Measurements from ENCODE around the gene UNC13C.

UNC13C gene

GRCh38 chr15:54506977-54507524, 528.8 kb downstream of the UNC13C start:
- no peak for TF ChIP-seq RAD21 (IDR thresholded peaks at IDR 0.05; ENCODE audit: low read depth)
- no peak for TF ChIP-seq TCF12 (IDR thresholded peaks at IDR 0.05; ENCODE audit: low read depth)
- no peak for TF ChIP-seq ZBTB7A (IDR thresholded peaks at IDR 0.05; ENCODE audit: low read depth)
- TF ChIP-seq TAF1 (IDR thresholded peaks at IDR 0.05; ENCODE audit: low read depth), result no peak
- no peak for TF ChIP-seq EP300 (IDR thresholded peaks at IDR 0.05; ENCODE audit: borderline replicate concordance)
- TF ChIP-seq, protein P1, sequence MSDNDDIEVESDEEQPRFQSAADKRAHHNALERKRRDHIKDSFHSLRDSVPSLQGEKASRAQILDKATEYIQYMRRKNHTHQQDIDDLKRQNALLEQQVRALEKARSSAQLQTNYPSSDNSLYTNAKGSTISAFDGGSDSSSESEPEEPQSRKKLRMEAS (IDR thresholded peaks at IDR 0.05), result no peak
- no peak for TF ChIP-seq YY1 (IDR thresholded peaks at IDR 0.05; ENCODE audit: low read depth)
- no peak for TF ChIP-seq TEAD4 (IDR thresholded peaks at IDR 0.05)
- no peak for TF ChIP-seq CEBPB (IDR thresholded peaks at IDR 0.05)
- TF ChIP-seq, protein P2, sequence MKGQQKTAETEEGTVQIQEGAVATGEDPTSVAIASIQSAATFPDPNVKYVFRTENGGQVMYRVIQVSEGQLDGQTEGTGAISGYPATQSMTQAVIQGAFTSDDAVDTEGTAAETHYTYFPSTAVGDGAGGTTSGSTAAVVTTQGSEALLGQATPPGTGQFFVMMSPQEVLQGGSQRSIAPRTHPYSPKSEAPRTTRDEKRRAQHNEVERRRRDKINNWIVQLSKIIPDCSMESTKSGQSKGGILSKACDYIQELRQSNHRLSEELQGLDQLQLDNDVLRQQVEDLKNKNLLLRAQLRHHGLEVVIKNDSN (IDR thresholded peaks at IDR 0.05), result no peak
- no peak for TF ChIP-seq EGR1 (IDR thresholded peaks at IDR 0.05)
- no peak for TF ChIP-seq FOXM1 (IDR thresholded peaks at IDR 0.05; ENCODE audit: borderline replicate concordance, low read depth)

GRCh38 chr15:54514601-54515000, 536.4 kb downstream of the UNC13C start:
- TF ChIP-seq TEAD4 (IDR thresholded peaks at IDR 0.05), result no peak
- no peak for TF ChIP-seq CEBPB (IDR thresholded peaks at IDR 0.05)
- TF ChIP-seq FOXM1 (IDR thresholded peaks at IDR 0.05; ENCODE audit: borderline replicate concordance, low read depth), result no peak
- TF ChIP-seq YY1 (IDR thresholded peaks at IDR 0.05; ENCODE audit: low read depth), result no peak
- no peak for TF ChIP-seq RAD21 (IDR thresholded peaks at IDR 0.05; ENCODE audit: low read depth)

- TF ChIP-seq TEAD4 (IDR thresholded peaks at IDR 0.05), result no peak
- no peak for TF ChIP-seq RAD21 (IDR thresholded peaks at IDR 0.05; ENCODE audit: low read depth)
- no peak for TF ChIP-seq EGR1 (IDR thresholded peaks at IDR 0.05)
- TF ChIP-seq TCF12 (IDR thresholded peaks at IDR 0.05; ENCODE audit: low read depth), result no peak
- TF ChIP-seq NFIC (IDR thresholded peaks at IDR 0.05), result no peak
- TF ChIP-seq, protein P3, sequence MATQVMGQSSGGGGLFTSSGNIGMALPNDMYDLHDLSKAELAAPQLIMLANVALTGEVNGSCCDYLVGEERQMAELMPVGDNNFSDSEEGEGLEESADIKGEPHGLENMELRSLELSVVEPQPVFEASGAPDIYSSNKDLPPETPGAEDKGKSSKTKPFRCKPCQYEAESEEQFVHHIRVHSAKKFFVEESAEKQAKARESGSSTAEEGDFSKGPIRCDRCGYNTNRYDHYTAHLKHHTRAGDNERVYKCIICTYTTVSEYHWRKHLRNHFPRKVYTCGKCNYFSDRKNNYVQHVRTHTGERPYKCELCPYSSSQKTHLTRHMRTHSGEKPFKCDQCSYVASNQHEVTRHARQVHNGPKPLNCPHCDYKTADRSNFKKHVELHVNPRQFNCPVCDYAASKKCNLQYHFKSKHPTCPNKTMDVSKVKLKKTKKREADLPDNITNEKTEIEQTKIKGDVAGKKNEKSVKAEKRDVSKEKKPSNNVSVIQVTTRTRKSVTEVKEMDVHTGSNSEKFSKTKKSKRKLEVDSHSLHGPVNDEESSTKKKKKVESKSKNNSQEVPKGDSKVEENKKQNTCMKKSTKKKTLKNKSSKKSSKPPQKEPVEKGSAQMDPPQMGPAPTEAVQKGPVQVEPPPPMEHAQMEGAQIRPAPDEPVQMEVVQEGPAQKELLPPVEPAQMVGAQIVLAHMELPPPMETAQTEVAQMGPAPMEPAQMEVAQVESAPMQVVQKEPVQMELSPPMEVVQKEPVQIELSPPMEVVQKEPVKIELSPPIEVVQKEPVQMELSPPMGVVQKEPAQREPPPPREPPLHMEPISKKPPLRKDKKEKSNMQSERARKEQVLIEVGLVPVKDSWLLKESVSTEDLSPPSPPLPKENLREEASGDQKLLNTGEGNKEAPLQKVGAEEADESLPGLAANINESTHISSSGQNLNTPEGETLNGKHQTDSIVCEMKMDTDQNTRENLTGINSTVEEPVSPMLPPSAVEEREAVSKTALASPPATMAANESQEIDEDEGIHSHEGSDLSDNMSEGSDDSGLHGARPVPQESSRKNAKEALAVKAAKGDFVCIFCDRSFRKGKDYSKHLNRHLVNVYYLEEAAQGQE (IDR thresholded peaks at IDR 0.05; ENCODE audit: low read depth), result no peak
- TF ChIP-seq YY1 (IDR thresholded peaks at IDR 0.05; ENCODE audit: low read depth), result no peak
- no peak for TF ChIP-seq EP300 (IDR thresholded peaks at IDR 0.05; ENCODE audit: borderline replicate concordance)
- TF ChIP-seq CREB1 (IDR thresholded peaks at IDR 0.05; ENCODE audit: low read depth), result no peak
Observed at GRCh38 chr15:54515664-54516582, 537.7 kb downstream of the UNC13C start.

DNA sequence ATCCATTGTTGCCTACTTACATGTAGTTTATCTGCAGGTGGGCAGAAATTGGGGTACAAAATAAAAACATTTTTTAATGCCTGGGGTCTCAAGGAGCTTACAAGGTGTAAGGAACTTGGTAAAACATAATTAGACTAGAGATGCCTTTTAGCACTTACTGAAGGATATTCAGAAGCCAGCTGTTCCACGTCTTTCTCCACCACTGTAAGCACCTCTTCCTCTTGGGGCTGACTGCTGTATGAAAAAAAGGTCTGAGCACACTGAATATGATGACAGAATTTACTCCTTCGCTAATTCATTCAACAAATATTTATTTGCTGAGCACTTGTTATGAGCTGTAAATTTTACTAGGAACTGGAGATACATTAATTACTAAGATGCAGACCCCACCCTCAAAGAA, 539.1 kb downstream of the UNC13C start:
- TF ChIP-seq FOXM1 (IDR thresholded peaks at IDR 0.05; ENCODE audit: borderline replicate concordance, low read depth), result no peak
- no peak for TF ChIP-seq CREB1 (IDR thresholded peaks at IDR 0.05; ENCODE audit: low read depth)
- TF ChIP-seq NFIC (IDR thresholded peaks at IDR 0.05), result no peak
- TF ChIP-seq YY1 (IDR thresholded peaks at IDR 0.05; ENCODE audit: low read depth), result no peak
- TF ChIP-seq TEAD4 (IDR thresholded peaks at IDR 0.05), result no peak
- TF ChIP-seq EP300 (IDR thresholded peaks at IDR 0.05; ENCODE audit: borderline replicate concordance), result no peak
- TF ChIP-seq, protein P1 (IDR thresholded peaks at IDR 0.05), result no peak
- TF ChIP-seq EGR1 (IDR thresholded peaks at IDR 0.05), result no peak
- no peak for TF ChIP-seq TAF1 (IDR thresholded peaks at IDR 0.05; ENCODE audit: low read depth)
- no peak for TF ChIP-seq CEBPB (IDR thresholded peaks at IDR 0.05)
- TF ChIP-seq RAD21 (IDR thresholded peaks at IDR 0.05; ENCODE audit: low read depth), result no peak
- TF ChIP-seq, protein P3 (IDR thresholded peaks at IDR 0.05; ENCODE audit: low read depth), result no peak
- TF ChIP-seq TCF12 (IDR thresholded peaks at IDR 0.05; ENCODE audit: low read depth), result no peak
- TF ChIP-seq, protein P2 (IDR thresholded peaks at IDR 0.05), result no peak
- no peak for TF ChIP-seq ZBTB7A (IDR thresholded peaks at IDR 0.05; ENCODE audit: low read depth)

DNA sequence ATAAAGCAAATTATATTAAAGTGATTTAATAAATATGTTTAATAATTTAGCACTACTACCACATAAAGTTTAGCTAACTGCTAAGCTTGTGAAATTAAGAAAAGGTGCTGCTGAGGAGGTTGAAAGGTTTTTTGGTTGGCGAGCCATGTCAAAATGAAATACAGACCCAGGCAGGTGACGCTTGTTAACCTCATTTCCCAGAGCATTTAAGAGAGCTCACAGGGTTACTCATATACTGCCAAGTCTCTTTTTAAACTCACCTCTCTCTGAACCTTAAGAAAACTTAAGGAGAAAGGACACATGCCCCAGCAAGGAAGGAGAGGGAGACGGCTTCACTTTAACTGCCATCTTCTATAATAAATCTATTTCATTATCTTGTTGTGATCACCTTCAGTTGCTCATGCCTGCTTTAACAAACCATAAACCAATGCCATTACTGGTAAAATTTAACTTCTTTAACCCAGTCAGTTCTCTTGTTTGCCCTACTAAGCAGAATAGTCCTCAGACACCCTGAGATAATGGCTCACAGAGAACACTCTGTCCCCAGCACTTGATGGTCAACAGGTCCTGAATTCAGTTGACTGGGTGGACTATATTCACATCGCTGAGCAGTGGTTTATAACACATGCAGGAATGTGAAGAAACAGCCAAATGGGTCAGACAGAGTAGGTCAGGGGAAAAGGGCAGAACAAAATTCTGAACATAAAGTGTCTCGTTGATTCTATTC, 540.1 kb downstream of the UNC13C start:
- TF ChIP-seq, protein P1 (IDR thresholded peaks at IDR 0.05), result no peak
- TF ChIP-seq CEBPB (IDR thresholded peaks at IDR 0.05) (no peak), NFIC (IDR thresholded peaks at IDR 0.05) (no peak), CREB1 (IDR thresholded peaks at IDR 0.05; ENCODE audit: low read depth) (no peak), FOXM1 (IDR thresholded peaks at IDR 0.05; ENCODE audit: borderline replicate concordance, low read depth) (no peak), EGR1 (IDR thresholded peaks at IDR 0.05) (no peak), YY1 (IDR thresholded peaks at IDR 0.05; ENCODE audit: low read depth) (no peak), ZBTB7A (IDR thresholded peaks at IDR 0.05; ENCODE audit: low read depth) (no peak), EP300 (IDR thresholded peaks at IDR 0.05; ENCODE audit: borderline replicate concordance) (no peak), RAD21 (IDR thresholded peaks at IDR 0.05; ENCODE audit: low read depth) (no peak)

Measured in Ishikawa (cell line).